GM18868 (cell line): ENCODE data around the gene SLC2A4.
A peak's percentile ranks its signal among the peaks of the same experiment; 100 is the strongest.

Source experiments
- ATAC-seq: cut with Tn5 transposase; IDR thresholded peaks from one replicate; pipeline ENCODE4 v1.9.1; 2021; ENCODE audit warnings: mild to moderate bottlenecking, moderate library complexity; ENCODE audit not compliant: unreplicated experiment

Gene SLC2A4

DNA sequence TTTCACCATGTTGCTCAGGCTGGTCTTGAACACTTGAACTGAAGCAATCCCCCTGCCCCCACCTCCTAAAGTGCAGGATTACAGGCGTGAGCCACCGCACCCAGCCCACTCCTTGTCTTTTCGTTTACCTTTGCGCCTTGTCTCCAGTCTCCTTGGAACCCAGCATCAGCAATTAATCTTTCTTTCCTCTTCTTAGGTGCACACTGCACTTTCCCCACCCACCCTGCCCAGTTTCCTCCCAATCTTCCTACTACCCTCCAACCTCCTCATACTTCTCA lies 17.8 kb upstream of the SLC2A4 start:
- ATAC-seq, result no peak

DNA sequence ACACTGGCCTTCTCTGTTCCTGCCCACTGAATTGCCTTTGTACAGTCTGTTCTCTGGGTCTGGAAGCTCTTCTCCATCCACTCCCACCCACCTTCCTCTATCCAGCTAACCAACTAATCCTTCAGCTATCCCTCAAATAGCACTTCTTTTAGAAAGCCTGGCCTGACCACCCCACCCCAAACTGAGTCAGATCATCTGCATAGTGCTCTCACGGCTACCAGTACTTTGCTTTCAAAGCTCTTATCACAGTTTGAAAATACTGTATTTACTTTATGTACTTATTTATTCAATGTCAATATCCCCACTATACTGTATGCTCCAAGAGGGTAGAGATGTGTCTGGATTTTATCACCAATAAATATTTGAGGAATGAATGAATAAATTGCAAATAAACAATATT lies 14.7 kb upstream of the SLC2A4 start:
- ATAC-seq, result no peak

DNA sequence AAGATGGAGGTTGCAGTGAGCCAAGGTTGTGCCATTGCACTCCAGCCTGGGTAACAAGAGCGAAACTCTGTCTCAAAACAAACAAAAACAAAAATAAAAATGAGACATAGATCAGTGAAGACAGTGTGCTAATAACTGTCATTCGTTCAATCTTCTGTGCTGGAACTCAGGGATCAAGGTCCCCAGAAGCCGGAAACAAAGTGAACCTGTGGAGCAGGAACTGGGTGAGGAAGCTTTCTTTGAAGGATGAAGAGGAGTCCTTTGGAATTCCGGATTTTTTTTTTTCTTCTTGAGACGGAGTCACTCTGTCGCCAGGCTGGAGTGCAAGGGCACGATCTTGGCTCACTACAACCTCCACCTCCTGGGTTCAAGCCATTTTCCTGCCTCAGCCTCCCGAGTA lies 2.1 kb upstream of the SLC2A4 start:
- no peak for ATAC-seq

DNA sequence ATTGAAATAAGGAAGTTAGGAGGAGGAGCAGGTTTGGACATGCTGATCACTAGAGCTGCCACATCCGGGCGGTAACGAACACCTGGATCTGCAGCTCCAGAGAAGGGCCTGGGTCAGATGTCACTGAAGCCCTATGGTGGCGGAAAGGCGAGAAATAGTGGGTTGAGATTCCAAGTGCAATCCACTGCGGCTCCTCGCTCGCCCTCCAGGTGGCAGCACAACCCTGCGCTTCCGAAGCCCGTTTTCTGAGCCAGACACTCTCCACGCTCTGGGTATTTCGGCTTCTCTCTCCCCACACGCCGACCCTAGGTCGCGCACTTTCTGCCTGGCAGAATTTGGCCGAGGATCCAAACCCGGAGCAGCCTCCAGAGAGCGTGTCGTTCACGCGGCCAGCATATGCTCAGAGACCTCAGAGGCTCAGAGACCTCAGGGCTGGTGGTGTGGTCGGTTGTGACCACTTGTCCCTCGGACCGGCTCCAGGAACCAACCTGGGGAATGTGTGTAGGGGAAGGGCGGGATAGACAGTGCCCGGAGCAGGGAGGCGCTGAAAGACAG lies 922 bp upstream of the SLC2A4 start:
- peak; percentile 68 for ATAC-seq

DNA sequence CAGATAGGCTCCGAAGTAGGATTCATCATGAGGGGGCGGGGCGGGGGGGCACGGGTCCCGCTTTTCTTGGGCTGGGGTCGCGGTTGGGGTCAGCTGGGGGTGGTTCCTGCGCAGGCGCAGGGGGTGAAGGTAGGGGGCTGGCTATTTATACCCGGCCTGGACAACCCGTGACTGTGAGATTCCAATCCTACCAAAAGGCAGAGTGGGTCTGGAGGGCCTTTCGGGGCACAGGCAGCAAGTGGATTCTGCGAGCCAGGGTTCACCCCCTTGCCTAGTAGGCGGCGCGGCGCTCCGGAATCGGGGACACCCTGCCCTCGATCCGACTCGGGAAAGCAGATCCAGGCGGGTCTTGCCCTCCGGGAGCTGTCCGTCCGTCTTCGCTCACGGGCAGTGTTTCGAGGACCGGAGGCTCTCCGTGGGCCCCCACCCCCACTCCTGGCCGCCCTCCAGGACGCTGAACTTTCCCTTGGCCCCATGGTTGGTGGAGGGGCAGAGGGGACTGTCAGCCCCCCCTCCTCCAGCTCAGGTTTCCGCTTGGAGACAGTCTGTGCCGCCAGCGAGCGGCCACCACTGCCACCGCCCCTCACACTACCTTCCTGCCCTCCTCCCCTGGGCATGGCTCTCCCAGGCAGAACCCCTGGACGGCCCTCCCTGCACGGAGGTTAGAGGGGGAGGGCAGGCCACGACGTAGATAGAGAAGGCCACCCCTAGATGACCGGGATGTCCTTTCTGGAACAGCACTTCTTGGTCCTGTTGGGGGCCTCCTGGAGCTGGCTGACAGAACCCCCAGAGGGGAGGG lies 634 bp downstream of the SLC2A4 start:
- no peak for ATAC-seq

DNA sequence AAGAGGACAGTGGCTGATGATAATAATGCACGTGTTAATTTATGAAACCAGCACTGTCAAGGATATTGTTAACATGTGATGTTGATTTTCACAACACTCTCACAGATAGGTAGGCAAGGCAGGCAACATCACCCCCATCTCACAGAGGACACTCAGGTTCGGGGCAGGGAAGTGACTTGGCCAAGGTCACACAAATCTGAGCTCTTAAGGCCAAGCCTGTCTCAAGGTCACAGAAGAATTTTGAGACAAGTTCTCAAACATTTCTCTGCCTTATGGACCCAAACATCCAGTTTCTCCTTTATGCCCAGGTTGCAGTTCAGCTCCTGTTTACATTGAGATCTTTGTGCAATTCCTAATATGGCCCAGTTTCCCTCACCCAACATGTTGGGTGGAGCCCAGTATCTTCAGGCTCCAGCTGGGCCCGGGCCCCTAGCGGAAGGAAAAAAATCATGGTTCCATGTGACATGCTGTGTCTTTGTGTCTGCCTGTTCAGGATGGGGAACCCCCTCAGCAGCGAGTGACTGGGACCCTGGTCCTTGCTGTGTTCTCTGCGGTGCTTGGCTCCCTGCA lies 1.3 kb downstream of the SLC2A4 start:
- ATAC-seq, result no peak

DNA sequence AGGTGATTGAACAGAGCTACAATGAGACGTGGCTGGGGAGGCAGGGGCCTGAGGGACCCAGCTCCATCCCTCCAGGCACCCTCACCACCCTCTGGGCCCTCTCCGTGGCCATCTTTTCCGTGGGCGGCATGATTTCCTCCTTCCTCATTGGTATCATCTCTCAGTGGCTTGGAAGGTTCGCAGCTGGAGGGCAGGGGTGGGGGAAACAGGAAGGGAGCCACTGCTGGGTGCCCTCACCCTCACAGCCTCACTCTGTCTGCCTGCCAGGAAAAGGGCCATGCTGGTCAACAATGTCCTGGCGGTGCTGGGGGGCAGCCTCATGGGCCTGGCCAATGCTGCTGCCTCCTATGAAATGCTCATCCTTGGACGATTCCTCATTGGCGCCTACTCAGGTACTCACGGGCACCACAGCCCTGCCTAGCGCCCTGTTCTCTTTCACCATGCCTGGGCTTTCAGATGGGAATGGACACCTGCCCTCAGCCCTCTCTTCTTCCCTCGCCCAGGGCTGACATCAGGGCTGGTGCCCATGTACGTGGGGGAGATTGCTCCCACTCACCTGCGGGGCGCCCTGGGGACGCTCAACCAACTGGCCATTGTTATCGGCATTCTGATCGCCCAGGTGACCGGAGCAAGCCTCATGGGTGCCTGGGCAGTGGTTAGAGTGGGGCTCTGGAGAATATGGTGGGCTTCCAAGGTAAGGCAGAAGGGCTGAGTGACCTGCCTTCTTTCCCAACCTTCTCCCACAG lies 2.1 kb downstream of the SLC2A4 start:
- ATAC-seq, result no peak

DNA sequence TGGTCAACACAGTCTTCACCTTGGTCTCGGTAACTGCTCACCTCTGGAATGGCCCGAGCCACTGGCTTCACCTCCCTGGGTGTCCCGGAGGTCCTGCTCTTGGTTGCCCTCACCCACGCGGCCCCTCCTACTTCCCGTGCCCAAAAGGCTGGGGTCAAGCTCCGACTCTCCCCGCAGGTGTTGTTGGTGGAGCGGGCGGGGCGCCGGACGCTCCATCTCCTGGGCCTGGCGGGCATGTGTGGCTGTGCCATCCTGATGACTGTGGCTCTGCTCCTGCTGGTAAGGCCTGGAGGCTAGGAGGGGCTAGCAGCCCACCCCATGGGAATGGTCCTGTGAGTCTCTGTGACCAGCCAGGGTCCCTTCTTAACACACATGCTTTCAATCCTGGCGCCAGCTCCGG lies 3.4 kb downstream of the SLC2A4 start:
- no peak for ATAC-seq

DNA sequence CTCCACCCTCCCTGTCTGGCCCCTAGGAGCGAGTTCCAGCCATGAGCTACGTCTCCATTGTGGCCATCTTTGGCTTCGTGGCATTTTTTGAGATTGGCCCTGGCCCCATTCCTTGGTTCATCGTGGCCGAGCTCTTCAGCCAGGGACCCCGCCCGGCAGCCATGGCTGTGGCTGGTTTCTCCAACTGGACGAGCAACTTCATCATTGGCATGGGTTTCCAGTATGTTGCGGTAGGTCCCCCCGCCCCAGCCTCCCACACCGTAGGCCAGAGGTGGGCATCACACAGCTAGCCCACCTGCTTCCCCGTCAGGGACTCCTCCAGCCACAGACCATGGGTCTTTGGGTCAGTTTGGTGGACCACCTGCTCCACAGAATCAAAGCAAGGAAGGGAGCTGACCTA lies 4.2 kb downstream of the SLC2A4 start:
- no peak for ATAC-seq

DNA sequence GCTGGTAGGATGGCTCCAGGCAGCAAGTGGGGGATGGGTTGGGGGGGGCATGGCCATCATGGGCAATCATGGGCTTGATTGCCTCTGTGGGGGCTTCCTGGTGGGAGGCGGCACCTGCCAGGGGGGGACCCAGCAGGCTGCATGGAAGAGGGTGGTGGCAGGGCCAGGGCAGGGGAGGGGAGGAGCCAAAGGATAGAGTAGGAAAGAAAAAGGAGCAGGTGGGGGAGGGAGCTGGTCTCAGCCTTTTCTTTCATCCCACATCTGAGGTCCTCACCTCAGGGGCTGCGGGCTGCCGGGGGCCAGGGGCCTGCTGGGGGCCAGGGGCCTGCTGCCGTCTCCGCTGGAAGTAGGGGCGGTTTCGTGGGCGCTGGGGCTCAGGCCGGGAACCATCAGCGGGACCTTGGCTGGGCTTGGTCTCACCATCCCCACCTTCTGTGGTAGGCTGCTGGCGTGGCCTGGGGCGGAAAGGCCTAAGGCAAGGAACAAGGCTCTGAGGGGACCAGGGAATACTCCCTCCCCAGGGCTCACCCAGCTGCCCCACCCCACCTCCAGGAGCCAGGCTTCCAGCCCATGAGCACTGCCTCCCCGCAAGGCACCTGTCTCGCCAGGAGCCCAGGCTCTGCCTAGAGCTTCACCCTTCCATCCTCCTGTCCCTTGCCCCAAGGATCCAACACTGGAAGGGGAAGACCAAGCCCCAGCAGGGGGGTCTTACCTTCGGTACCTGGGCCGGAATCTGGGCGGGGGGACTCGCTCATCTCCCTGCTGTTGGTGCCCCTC lies 7.9 kb downstream of the SLC2A4 start:
- ATAC-seq, result no peak

DNA sequence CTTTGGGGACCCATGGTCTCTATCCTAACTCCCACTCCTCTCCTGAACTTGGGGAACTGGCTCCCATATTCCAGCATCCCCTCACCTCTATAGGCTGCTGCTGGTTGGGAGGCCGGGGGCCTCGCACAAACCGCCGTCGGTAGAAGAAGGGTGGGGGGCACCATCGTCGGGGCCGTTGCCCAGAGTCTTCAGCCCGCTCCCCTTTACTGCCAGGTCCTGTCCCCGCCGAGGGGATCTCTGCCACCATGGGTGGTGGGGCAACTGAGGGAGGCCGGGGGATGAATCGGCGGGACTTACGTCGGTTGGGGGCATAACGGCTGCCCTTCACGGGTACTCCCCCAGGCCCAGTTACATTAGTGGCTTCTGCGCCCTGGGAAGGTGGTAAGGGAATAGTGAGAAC lies 8.6 kb downstream of the SLC2A4 start:
- ATAC-seq, result no peak

DNA sequence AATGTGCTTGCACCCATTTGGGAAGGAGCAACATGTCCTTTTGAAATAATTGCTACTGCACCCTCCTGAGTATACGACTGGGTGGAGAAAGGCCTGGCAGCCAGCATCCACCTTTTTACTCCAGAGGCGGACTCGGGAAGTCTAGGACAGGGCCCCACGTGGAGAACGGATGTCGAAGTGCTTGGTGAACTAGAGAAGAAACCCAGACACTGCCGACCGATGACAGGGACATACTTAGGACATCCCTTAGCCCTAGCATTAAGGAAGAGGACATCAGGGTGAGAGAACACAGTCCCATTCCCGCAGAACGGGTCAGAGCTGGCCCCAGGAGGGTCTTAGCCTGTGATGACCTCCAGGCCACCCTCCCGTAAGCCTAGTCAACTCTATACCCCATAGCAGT lies 9.2 kb downstream of the SLC2A4 start:
- ATAC-seq, result no peak

DNA sequence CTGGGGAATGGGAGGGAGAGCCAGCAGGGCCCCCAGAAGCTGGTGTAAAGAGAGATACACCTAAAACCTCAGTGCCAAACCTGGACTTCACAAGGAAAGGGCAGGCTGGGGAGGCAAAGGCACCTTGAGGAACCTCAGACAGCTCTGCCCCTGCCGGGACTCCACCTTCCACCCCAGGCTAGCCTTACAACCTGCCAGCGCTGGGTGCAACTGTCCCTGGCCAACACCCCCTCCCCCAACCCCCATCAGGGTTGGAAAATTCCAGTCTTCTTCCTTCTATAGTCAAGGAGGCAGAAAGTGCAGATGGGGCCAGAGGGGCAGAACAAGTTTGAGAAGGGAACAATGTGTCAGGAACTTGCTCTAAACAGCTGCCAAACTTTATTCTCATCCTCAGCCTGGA lies 10.7 kb downstream of the SLC2A4 start:
- ATAC-seq, result no peak

DNA sequence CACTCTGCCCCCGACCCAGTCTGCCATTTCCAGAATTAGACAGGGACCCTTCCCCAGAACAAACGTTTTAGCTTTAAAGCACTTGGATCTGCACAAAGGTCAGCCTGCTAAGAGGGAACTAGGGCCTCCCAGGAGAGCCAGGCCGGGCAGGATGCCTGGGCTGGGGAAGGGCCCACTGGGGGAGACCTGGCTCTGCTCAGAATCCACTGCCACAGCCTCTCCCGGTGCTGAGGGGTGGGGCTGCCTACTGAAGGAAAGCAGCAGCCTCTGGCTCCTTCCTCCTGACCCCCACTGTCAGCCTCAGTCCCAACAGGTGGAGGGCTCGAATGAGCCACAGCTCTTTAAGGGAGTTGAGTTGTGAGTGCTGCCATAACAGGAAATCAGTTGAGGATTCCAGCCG lies 11.2 kb downstream of the SLC2A4 start:
- no peak for ATAC-seq

DNA sequence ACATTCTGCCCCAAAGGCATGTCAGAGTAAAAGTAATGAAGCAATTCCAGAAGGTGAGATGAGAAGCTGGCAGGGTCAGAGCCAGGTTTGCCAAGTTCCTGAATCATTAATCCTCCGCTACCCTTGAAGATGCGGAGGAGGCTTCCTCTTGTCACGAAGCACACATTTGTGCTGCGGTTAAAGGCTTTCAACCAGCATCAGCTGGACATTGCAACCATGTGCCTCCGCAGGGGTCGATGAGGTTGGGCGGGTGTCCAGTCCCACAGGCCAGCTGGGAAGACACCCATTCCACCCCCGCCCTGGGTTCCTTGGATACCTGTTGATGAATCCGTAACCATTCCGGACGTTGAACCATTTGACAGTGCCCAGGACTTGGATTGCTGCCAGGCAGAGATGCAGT lies 11.6 kb downstream of the SLC2A4 start:
- no peak for ATAC-seq

DNA sequence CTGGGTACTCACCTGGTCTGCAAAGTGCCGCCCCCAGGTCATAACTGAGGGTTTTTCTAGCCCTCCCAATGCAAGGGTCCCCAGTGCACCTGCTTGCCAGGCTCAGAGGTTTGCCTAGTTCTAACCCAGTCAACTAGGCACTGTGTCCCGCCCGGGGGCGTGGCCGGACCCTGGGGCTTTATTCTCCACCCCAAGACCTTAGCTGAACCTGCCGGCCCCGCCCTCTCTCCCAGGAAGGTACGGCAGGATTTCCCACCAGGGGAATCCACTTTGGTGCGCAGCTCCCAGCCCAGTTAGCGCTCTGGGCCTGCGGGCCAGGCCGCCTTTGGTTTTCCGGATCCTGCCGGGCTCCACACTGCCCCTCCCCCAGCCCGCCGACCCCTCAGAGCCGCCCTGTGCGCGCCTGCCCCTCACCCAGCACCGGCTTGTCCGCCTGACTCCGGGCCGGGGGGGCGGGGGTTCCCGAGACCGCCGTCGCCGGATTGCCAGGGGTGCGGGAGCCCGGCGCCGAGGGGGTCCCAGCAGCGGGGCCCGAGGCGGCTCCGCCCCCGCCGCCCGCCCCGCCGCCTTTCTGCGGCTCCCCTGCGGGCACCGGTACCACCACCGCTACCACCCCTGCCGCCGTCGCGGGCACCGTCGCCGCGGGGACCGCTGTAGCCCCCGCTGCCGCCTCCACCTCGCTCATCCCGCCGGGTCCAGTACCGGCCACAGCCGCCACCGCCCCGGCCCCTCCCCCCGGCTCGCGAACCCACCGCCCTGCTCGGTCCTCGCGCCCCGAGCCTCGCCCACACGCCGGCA lies 12.5 kb downstream of the SLC2A4 start:
- no peak for ATAC-seq

DNA sequence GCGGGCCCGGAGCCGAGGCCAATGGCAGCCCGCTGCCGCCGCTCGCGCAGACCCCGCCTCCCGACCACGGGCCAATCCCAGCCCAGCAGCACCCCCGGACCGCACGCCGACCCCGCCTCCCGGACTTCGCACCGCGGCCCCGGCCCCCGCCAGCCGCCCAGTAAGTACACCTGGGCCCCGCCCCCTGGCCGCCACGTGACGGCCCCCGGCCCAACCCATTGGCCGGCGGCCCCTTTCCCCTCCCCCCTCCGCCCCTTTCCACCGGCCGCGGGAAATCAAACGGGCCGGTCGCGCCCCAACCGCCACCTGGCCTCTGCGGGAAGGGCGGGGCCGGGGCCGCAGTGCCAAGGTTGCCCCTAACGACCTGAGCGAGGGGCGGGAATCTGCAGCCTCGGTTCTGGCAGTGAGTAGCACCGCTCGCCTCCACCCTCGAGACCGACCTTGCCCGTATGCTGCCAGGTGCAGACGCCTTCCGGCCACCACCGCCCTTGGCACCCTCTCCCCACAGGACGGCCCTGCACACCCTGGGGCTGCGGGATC lies 13.2 kb downstream of the SLC2A4 start, which contains the start of gene YBX2:
TSS of gene YBX2 (minus strand) at position 26 of the 540 bp plus-strand sequence. CDS start 139 bp downstream, outside the sequence.
- ATAC-seq, result no peak

DNA sequence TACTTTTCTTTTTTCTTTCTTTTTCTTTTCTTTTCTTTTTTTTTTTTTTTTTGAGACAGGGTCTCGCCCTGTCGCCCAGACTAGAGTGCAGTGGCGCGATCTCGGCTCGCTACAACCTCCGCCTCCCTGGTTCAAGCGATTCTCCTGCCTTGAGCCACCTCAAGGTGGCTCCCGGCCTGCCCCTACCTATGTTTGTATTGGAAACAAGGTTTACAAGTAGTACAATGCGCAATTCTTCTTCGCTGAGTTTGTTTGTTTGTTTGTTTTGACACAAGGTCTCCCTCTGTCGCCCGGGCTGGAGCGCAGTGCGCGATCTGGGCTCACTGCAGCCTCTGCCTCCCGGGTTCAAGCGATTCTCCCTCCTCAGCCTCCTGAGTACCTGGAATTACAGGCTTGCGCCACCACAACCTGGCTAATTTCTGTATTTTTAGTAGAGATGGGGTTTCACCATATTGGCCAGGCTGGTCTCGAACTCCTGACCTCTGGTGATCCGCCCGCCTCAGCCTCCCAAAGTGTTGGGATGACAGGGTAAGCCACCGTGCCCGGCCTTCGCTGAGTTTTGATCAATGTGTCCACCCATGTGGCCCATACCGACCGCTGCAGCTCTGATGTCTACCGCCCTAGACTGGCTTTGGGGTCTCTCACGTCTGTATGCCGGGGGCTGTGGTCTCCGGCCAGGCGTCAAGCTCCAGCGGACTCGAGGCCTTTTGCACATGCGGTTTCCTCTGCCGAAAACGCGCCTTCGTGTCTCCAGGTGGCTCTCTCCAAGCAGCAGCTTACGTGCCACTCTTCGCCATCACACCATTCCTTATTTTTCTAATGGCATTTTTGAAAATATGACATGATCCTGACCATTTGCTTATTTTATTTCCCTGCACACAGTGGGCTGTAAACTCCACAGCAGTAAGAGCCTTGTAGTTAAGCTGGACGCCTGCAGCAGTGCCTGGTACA lies 14.0 kb downstream of the SLC2A4 start:
- ATAC-seq, result no peak
